ENCODE results near the gene KDM4F.

- TF ChIP-seq POLR2A (IDR thresholded peaks at IDR 0.05) (no peak), POLR2AphosphoS5 (IDR thresholded peaks at IDR 0.05) (no peak)
- TF ChIP-seq, protein P1, sequence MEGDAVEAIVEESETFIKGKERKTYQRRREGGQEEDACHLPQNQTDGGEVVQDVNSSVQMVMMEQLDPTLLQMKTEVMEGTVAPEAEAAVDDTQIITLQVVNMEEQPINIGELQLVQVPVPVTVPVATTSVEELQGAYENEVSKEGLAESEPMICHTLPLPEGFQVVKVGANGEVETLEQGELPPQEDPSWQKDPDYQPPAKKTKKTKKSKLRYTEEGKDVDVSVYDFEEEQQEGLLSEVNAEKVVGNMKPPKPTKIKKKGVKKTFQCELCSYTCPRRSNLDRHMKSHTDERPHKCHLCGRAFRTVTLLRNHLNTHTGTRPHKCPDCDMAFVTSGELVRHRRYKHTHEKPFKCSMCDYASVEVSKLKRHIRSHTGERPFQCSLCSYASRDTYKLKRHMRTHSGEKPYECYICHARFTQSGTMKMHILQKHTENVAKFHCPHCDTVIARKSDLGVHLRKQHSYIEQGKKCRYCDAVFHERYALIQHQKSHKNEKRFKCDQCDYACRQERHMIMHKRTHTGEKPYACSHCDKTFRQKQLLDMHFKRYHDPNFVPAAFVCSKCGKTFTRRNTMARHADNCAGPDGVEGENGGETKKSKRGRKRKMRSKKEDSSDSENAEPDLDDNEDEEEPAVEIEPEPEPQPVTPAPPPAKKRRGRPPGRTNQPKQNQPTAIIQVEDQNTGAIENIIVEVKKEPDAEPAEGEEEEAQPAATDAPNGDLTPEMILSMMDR (IDR thresholded peaks at IDR 0.05), result no peak
Measured at GRCh38 chr11:95100191-95100648, 51.0 kb downstream of the KDM4F start.
